Tongue (tissue), 2 donors: ENCODE measurements around the gene PGA5. TPM values are rescaled to one million over a fixed set of nuclear protein-coding genes. Genes with fewer than 3 reads are reported as not detected.

Experiments used
- DNase-seq: peaks from one replicate; pipeline ENCODE4 v3.0.0-alpha.2; 2015
- total RNA-seq: library from RNA; depleted of rRNA; stranded (reverse); fragments of >200 nt; gene quantifications from one replicate; pipeline ENCODE4 v1.2.3, GENCODE V29; 2014

PGA5 gene
- total RNA-seq, 1 donor from 2014 or later, result not detected

GRCh38 chr11:61294717-61295595 is 54.0 kb downstream of the PGA5 start, which contains the start of gene VWCE:
Gene VWCE (minus strand): TSS chr11:61295316. CDS start chr11:61295037, 279 bp downstream.
- DNase-seq, result peak; percentile 86

- DNase-seq, result peak; percentile 48
Measured at GRCh38 chr11:61295596-61295926, 54.6 kb downstream of the PGA5 start.

GRCh38 chr11:61297341-61297740 is 56.4 kb downstream of the PGA5 start:
- no peak for DNase-seq

GRCh38 chr11:61297746-61298145 is 56.8 kb downstream of the PGA5 start:
- DNase-seq, result peak; percentile 57

- no peak for DNase-seq
Measured at GRCh38 chr11:61298663-61299244, 57.8 kb downstream of the PGA5 start.

Other genes with a start within 250 kb of the PGA5 start
- 0.31 TPM for gene CD5, start 138.7 kb upstream of the PGA5 start, total RNA-seq
- 11.9 TPM for gene VPS37C, start 79.7 kb upstream of the PGA5 start, total RNA-seq
- not detected for gene PGA3, start 37.7 kb upstream of the PGA5 start, total RNA-seq
- gene PGA4, start 18.8 kb upstream of the PGA5 start, total RNA-seq, result 0.82 TPM
- gene VWCE, start 54.1 kb downstream of the PGA5 start, total RNA-seq, result 0.41 TPM
- 326 TPM for gene DDB1, start 91.9 kb downstream of the PGA5 start, total RNA-seq
- 11.7 TPM for gene TKFC, start 92.1 kb downstream of the PGA5 start, total RNA-seq
- gene CYB561A3, start 120.7 kb downstream of the PGA5 start, total RNA-seq, result 14.2 TPM
- 8.1 TPM for gene TMEM138, start 121.2 kb downstream of the PGA5 start, total RNA-seq
- 15.7 TPM for gene TMEM216, start 151.4 kb downstream of the PGA5 start, total RNA-seq
- 43.8 TPM for gene CPSF7, start 188.8 kb downstream of the PGA5 start, total RNA-seq
- 23.7 TPM for gene SDHAF2, start 188.9 kb downstream of the PGA5 start, total RNA-seq